ENCODE measurements around the gene SRGAP2B. TPM values are rescaled to one million over a fixed set of nuclear protein-coding genes. Genes with fewer than 3 reads are reported as not detected.

SRGAP2B gene
- total RNA-seq, 2 experiments from 2014 or later: 4.8 TPM

Other genes starting within 250 kb of the SRGAP2B start
- gene FAM72D, start 646 bp upstream of the SRGAP2B start, total RNA-seq: not detected
- gene PPIAL4D, start 146.8 kb upstream of the SRGAP2B start, total RNA-seq: not detected

Data from CD8-positive, alpha-beta T cell (primary cell).